ENCODE data around the gene GSTM4.

The GSTM4 gene

DNA sequence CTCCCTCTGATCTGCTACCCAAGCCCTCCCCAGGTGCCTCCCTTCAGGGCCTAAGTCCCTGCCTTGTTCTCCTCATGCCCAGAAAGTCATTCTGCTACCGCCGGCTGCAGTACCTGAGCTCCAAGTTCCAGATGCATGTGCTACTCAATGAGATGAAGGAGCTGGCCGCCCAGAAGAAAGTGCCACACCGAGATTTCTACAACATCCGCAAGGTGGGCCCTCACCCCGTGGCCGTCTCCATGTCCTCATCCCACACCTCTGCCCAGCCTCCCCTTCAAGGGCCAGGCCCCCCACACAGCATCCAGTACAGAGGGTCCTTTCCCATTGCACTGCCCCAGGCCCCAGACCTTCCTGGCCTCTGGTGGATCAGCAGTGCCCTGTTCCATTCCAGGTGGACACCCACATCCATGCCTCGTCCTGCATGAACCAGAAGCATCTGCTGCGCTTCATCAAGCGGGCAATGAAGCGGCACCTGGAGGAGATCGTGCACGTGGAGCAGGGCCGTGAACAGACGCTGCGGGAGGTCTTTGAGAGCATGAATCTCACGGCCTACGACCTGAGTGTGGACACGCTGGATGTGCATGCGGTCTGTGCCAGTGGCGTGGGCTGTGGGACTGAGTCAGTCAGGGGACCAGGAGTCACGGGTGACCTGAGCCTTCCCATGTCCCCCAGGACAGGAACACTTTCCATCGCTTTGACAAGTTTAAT lies 28.1 kb upstream of the GSTM4 start:
- Histone ChIP-seq H3K27ac (no peak overlapping the region), H2AFZ (no peak overlapping the region), H3K36me3 (ENCODE audit: control insufficient read depth, insufficient read depth, low read length) (no peaks in the 10 kb centered on the region), H3K79me2 (no peaks in the 10 kb centered on the region), H3K9ac (no peak overlapping the region), H3K4me1 (no peaks in the 10 kb centered on the region), H3K4me3 (ENCODE audit: low read depth, low read length) (no peak overlapping the region), H3K27me3 (ENCODE audit: control insufficient read depth, insufficient read depth, low read length) (no peaks in the 10 kb centered on the region), H3K4me2 (ENCODE audit: low read length) (no peak overlapping the region), H3K9me3 (ENCODE audit: control insufficient read depth, low read length) (no peaks in the 10 kb centered on the region)
- TF ChIP-seq, protein P1, sequence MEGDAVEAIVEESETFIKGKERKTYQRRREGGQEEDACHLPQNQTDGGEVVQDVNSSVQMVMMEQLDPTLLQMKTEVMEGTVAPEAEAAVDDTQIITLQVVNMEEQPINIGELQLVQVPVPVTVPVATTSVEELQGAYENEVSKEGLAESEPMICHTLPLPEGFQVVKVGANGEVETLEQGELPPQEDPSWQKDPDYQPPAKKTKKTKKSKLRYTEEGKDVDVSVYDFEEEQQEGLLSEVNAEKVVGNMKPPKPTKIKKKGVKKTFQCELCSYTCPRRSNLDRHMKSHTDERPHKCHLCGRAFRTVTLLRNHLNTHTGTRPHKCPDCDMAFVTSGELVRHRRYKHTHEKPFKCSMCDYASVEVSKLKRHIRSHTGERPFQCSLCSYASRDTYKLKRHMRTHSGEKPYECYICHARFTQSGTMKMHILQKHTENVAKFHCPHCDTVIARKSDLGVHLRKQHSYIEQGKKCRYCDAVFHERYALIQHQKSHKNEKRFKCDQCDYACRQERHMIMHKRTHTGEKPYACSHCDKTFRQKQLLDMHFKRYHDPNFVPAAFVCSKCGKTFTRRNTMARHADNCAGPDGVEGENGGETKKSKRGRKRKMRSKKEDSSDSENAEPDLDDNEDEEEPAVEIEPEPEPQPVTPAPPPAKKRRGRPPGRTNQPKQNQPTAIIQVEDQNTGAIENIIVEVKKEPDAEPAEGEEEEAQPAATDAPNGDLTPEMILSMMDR (IDR thresholded peaks at IDR 0.05) = no peak

DNA sequence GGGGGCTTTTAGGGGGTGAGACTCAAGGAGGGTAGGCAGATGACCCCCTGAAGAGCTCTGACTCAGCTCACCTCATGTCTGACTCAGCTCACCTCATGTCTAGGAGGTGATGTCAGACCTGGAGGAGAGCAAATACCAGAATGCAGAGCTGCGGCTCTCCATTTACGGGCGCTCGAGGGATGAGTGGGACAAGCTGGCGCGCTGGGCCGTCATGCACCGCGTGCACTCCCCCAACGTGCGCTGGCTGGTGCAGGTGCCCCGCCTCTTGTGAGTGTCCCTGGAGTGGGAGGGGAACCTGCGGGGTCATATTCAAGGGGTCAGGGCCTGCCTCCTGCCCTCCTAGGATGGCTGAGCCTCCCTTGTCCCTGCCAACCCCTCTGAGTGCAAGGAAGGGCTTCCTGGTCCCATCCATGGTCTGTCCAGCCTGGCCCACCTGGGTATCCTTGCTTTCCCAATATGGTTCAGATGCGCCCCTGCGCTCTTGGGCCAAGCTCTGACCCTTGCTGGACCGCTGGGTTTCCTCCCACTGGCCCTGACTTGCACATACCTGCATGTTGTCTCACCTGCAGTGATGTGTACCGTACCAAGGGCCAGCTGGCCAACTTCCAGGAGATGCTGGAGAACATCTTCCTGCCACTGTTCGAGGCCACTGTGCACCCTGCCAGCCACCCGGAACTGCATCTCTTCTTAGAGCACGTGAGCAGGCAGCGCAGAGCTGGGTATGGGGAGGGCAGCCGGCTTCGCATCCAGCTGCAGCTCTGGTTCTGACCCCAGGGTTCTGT lies 27.2 kb upstream of the GSTM4 start:
- no peaks in the 10 kb centered on the region for H3K27me3 ChIP-seq (ENCODE audit: control insufficient read depth, insufficient read depth, low read length)
- no peaks in the 10 kb centered on the region for H3K9me3 ChIP-seq (ENCODE audit: control insufficient read depth, low read length)
- no peak overlapping the region for H3K4me2 ChIP-seq (ENCODE audit: low read length)
- no peaks in the 10 kb centered on the region for H3K79me2 ChIP-seq
- TF ChIP-seq, protein P1 (IDR thresholded peaks at IDR 0.05) = no peak
- H3K36me3 ChIP-seq (ENCODE audit: control insufficient read depth, insufficient read depth, low read length) = no peaks in the 10 kb centered on the region
- H2AFZ ChIP-seq = no peak overlapping the region
- no peaks in the 10 kb centered on the region for H3K4me1 ChIP-seq
- no peak overlapping the region for H3K27ac ChIP-seq
- no peak overlapping the region for H3K9ac ChIP-seq
- H3K4me3 ChIP-seq (ENCODE audit: low read depth, low read length) = no peak overlapping the region

DNA sequence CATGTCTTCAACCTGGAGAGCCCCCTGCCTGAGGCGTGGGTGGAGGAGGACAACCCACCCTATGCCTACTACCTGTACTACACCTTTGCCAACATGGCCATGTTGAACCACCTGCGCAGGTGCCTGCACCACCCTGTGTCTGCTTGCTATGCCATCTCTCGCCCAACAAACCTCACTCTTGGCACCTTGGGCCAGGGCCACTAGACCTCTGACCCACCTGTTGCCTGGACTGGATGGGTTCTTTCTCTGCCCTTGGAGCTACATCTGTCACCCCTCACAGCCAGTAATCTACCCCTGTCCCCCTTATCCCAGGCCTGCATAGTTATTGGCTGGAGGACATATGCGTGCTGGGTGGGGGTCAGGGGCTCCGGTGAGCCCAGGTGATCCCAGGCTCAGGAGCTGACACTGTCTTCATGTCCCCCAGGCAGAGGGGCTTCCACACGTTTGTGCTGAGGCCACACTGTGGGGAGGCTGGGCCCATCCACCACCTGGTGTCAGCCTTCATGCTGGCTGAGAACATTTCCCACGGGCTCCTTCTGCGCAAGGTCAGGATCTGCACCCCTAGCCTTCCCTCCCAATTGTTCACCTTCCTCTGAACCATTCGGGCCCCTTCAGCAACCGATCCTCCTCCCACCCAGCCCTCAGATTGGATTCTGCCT lies 26.4 kb upstream of the GSTM4 start:
- TF ChIP-seq, protein P1 (IDR thresholded peaks at IDR 0.05) = no peak
- Histone ChIP-seq H3K27me3 (ENCODE audit: control insufficient read depth, insufficient read depth, low read length) (no peaks in the 10 kb centered on the region), H3K36me3 (ENCODE audit: control insufficient read depth, insufficient read depth, low read length) (no peaks in the 10 kb centered on the region), H3K9me3 (ENCODE audit: control insufficient read depth, low read length) (no peaks in the 10 kb centered on the region), H3K27ac (no peak overlapping the region), H3K9ac (no peak overlapping the region), H3K79me2 (no peaks in the 10 kb centered on the region), H2AFZ (no peak overlapping the region), H3K4me1 (peaks cover 3% of the 10 kb centered on the region), H3K4me3 (ENCODE audit: low read depth, low read length) (no peak overlapping the region), H3K4me2 (ENCODE audit: low read length) (no peak overlapping the region)

DNA sequence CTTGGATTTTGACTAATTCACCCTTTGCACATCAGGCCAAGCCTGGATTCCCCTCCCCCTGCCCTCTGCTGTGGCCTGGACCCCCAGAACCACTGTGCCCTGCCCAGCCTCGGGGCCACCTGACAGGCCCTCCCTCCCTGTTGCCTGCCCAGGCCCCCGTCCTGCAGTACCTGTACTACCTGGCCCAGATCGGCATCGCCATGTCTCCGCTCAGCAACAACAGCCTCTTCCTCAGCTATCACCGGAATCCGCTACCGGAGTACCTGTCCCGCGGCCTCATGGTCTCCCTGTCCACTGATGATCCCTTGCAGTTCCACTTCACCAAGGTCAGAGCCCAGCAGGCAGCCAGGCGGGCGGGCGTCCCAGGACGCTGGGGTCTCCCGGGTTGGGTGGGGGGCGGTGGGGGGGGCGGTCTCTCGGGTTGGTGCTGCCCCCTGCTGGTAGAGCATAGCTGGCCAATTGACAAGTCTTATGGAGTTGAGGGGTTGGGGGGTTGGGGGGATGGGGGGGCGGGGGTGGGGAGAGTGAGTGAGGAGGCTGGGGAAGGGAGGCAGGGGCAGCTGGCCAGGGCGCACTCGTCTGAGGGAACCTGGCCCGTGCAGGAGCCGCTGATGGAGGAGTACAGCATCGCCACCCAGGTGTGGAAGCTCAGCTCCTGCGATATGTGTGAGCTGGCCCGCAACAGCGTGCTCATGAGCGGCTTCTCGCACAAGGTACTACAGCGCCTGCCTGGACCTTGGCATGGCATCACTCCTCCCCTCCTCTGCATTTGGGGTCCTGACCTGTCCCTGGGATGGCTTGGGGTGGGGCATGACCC lies 25.6 kb upstream of the GSTM4 start:
- Histone ChIP-seq H3K27me3 (ENCODE audit: control insufficient read depth, insufficient read depth, low read length) (no peaks in the 10 kb centered on the region), H2AFZ (no peak overlapping the region), H3K36me3 (ENCODE audit: control insufficient read depth, insufficient read depth, low read length) (no peaks in the 10 kb centered on the region), H3K4me3 (ENCODE audit: low read depth, low read length) (no peak overlapping the region), H3K79me2 (no peaks in the 10 kb centered on the region), H3K4me2 (ENCODE audit: low read length) (no peak overlapping the region), H3K9ac (no peak overlapping the region), H3K4me1 (peaks cover 5% of the 10 kb centered on the region), H3K9me3 (ENCODE audit: control insufficient read depth, low read length) (no peaks in the 10 kb centered on the region), H3K27ac (no peak overlapping the region)
- TF ChIP-seq, protein P1 (IDR thresholded peaks at IDR 0.05) = no peak
